Neural cell (in vitro differentiated cells): ENCODE data around the gene ACSL5. TPM values are rescaled to one million over a fixed set of nuclear protein-coding genes. Genes with fewer than 3 reads are reported as not detected.

Source experiments
- H2AFZ ChIP-seq: fragments of 200-600, 300-800 bp; sonication (generic), shearing (Covaris generic); 2 replicates; pipeline ENCODE4 v1.6.0; 2014; ENCODE audit warnings: low read depth, mild to moderate bottlenecking, antibody characterized with exemption, low read length, moderate library complexity
- H3F3A ChIP-seq: fragments of 200-600 bp; shearing (Covaris generic); 2 replicates; pipeline ENCODE4 v1.6.1; 2016; ENCODE audit warnings: mild to moderate bottlenecking, moderate library complexity, mixed read lengths, antibody characterized with exemption, low read length; ENCODE audit not compliant: insufficient read depth, poor library complexity, severe bottlenecking
- H3K27ac ChIP-seq: fragments of 200-600, 300-800 bp; sonication (generic), shearing (Covaris generic); 2 replicates; pipeline ENCODE4 v1.5.1; 2014; ENCODE audit warnings: mild to moderate bottlenecking, low read length, moderate library complexity
- H3K27me3 ChIP-seq: fragments of 300-800, 200-600 bp; sonication (generic), shearing (Covaris generic); 2 replicates; pipeline ENCODE4 v1.6.0; 2014; ENCODE audit warnings: mild to moderate bottlenecking, low read depth, low read length, moderate library complexity; ENCODE audit not compliant: insufficient read depth
- H3K36me3 ChIP-seq: fragments of 300-800, 200-600 bp; sonication (generic), shearing (Covaris generic); 2 replicates; pipeline ENCODE4 v1.5.1; 2014; ENCODE audit warnings: mild to moderate bottlenecking, antibody characterized with exemption, low read length, moderate library complexity; ENCODE audit not compliant: insufficient read depth
- H3K4me2 ChIP-seq: fragments of 300-800, 200-600 bp; sonication (generic), shearing (Covaris generic); 2 replicates; pipeline ENCODE4 v1.6.0; 2014; ENCODE audit warnings: mild to moderate bottlenecking, low read length
- H3K4me3 ChIP-seq: fragments of 300-800, 200-600 bp; sonication (generic), shearing (Covaris generic); 2 replicates; pipeline ENCODE4 v1.5.1; 2014; ENCODE audit warnings: mild to moderate bottlenecking, low read length, moderate library complexity
- H3K79me2 ChIP-seq: fragments of 200-600 bp; shearing (Covaris generic); replicated peaks from 2 replicates; pipeline ENCODE4 v1.6.0; 2014; ENCODE audit warnings: mild to moderate bottlenecking, low read length, moderate library complexity; ENCODE audit not compliant: insufficient read depth
- H3K9ac ChIP-seq: fragments of 300-800, 200-600 bp; sonication (generic), shearing (Covaris generic); 2 replicates; pipeline ENCODE4 v1.6.1; 2016; ENCODE audit warnings: mild to moderate bottlenecking, low read length, mixed read lengths
- H3K9me2 ChIP-seq: fragments of 200-600 bp; shearing (Covaris generic); 2 replicates; pipeline ENCODE4 v1.6.1; 2016; ENCODE audit warnings: mild to moderate bottlenecking, low read length, mixed read lengths; ENCODE audit not compliant: insufficient read depth
- H3K9me3 ChIP-seq: fragments of 200-600, 300-800 bp; sonication (generic), shearing (Covaris generic); 2 replicates; pipeline ENCODE4 v1.6.1; 2016; ENCODE audit warnings: mild to moderate bottlenecking, mixed run types, low read length, moderate library complexity, mixed read lengths
- H4K20me1 ChIP-seq: fragments of 200-600 bp; shearing (Covaris generic); 2 replicates; pipeline ENCODE4 v1.6.1; 2016; ENCODE audit warnings: mild to moderate bottlenecking, mixed run types; ENCODE audit not compliant: insufficient read depth
- EP300 ChIP-seq: fragments of 450-650 bp; conservative IDR thresholded peaks from 2 replicates; pipeline ENCODE4 v1.6.1; 2014; ENCODE audit warnings: antibody characterized with exemption, mild to moderate bottlenecking, moderate library complexity; ENCODE audit not compliant: poor library complexity, severe bottlenecking
- EZH2 ChIP-seq: fragments of 200-600, 300-800 bp; shearing (Covaris generic), sonication (generic); IDR thresholded peaks from 2 replicates; pipeline ENCODE4 v1.6.1; 2014; ENCODE audit warnings: antibody characterized with exemption, low read length, borderline replicate concordance, mild to moderate bottlenecking; ENCODE audit not compliant: insufficient read depth, poor library complexity, severe bottlenecking
- MXI1 ChIP-seq: fragments of 450-650 bp; conservative IDR thresholded peaks from 2 replicates; pipeline ENCODE4 v1.6.1; 2014; ENCODE audit warnings: antibody characterized with exemption, mild to moderate bottlenecking; ENCODE audit not compliant: poor library complexity, severe bottlenecking
- POLR2AphosphoS5 ChIP-seq: IDR thresholded peaks from 2 replicates; pipeline ENCODE4 v1.6.1; 2012
- RAD21 ChIP-seq: fragments of 450-650 bp; conservative IDR thresholded peaks from 2 replicates; pipeline ENCODE4 v1.6.1; 2014; ENCODE audit warnings: antibody characterized with exemption, mild to moderate bottlenecking, moderate library complexity
- SMC3 ChIP-seq: fragments of 450-650 bp; conservative IDR thresholded peaks from 2 replicates; pipeline ENCODE4 v1.6.1; 2014; ENCODE audit warnings: antibody characterized with exemption, mild to moderate bottlenecking, moderate library complexity; ENCODE audit not compliant: poor library complexity
- TAF1 ChIP-seq: IDR thresholded peaks from 2 replicates; pipeline ENCODE4 v1.6.1; 2012; ENCODE audit warnings: low read depth
- polyA plus RNA-seq: library from polyadenylated mRNA; depleted of rRNA; stranded (reverse); fragments of >200 nt; gene quantifications from 2 replicates; pipeline ENCODE4 v1.2.3, GENCODE V29; 2014
- TF ChIP-seq, protein P1 (sequence below): fragments of 450-650 bp; IDR thresholded peaks from 2 replicates; pipeline ENCODE4 v1.5.1; 2014; ENCODE audit warnings: antibody characterized with exemption, mild to moderate bottlenecking, moderate library complexity; ENCODE audit not compliant: poor library complexity, severe bottlenecking
- TF ChIP-seq, protein P2 (sequence below): IDR thresholded peaks from 2 replicates; pipeline ENCODE4 v1.6.1; 2012; ENCODE audit warnings: borderline replicate concordance

The ACSL5 gene
- polyA plus RNA-seq, 1 donor from 2014 or later: not detected

DNA sequence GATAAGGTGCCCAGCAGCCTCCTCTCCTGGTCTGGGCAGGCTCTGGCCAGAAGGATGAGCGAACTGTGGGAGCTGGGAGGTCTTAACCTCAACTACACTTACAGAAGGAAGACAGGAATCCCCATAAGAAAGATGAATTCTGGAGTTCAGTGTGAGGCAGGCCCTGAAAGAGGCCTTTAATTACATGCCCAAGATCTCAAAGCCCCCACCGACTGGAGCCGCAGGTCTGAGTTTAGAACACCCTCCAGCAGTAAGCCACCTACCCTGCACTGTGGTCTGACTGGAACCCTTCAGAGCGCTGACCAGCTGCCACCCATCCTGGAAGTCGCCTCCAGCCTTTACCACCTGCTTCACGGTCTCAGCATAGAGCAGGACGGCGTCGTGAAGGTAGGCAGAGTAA lies 28.2 kb upstream of the ACSL5 start:
- TF ChIP-seq, protein P1, sequence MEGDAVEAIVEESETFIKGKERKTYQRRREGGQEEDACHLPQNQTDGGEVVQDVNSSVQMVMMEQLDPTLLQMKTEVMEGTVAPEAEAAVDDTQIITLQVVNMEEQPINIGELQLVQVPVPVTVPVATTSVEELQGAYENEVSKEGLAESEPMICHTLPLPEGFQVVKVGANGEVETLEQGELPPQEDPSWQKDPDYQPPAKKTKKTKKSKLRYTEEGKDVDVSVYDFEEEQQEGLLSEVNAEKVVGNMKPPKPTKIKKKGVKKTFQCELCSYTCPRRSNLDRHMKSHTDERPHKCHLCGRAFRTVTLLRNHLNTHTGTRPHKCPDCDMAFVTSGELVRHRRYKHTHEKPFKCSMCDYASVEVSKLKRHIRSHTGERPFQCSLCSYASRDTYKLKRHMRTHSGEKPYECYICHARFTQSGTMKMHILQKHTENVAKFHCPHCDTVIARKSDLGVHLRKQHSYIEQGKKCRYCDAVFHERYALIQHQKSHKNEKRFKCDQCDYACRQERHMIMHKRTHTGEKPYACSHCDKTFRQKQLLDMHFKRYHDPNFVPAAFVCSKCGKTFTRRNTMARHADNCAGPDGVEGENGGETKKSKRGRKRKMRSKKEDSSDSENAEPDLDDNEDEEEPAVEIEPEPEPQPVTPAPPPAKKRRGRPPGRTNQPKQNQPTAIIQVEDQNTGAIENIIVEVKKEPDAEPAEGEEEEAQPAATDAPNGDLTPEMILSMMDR: no peak
- no peak for TF ChIP-seq EP300
- no peak for TF ChIP-seq SMC3
- TF ChIP-seq EZH2: no peak
- TF ChIP-seq POLR2AphosphoS5: no peak
- TF ChIP-seq, protein P2, sequence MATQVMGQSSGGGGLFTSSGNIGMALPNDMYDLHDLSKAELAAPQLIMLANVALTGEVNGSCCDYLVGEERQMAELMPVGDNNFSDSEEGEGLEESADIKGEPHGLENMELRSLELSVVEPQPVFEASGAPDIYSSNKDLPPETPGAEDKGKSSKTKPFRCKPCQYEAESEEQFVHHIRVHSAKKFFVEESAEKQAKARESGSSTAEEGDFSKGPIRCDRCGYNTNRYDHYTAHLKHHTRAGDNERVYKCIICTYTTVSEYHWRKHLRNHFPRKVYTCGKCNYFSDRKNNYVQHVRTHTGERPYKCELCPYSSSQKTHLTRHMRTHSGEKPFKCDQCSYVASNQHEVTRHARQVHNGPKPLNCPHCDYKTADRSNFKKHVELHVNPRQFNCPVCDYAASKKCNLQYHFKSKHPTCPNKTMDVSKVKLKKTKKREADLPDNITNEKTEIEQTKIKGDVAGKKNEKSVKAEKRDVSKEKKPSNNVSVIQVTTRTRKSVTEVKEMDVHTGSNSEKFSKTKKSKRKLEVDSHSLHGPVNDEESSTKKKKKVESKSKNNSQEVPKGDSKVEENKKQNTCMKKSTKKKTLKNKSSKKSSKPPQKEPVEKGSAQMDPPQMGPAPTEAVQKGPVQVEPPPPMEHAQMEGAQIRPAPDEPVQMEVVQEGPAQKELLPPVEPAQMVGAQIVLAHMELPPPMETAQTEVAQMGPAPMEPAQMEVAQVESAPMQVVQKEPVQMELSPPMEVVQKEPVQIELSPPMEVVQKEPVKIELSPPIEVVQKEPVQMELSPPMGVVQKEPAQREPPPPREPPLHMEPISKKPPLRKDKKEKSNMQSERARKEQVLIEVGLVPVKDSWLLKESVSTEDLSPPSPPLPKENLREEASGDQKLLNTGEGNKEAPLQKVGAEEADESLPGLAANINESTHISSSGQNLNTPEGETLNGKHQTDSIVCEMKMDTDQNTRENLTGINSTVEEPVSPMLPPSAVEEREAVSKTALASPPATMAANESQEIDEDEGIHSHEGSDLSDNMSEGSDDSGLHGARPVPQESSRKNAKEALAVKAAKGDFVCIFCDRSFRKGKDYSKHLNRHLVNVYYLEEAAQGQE: no peak
- no peak for TF ChIP-seq MXI1
- TF ChIP-seq TAF1: no peak
- no peak for TF ChIP-seq RAD21
- Histone ChIP-seq H3K9ac (no peak overlapping the region), H3F3A (no peaks in the 10 kb centered on the region), H2AFZ (no peak overlapping the region), H3K79me2 (no peaks in the 10 kb centered on the region), H3K9me2 (no peaks in the 10 kb centered on the region), H3K36me3 (no peaks in the 10 kb centered on the region), H3K27ac (no peak overlapping the region), H4K20me1 (no peaks in the 10 kb centered on the region), H3K4me3 (no peak overlapping the region), H3K27me3 (no peaks in the 10 kb centered on the region), H3K4me2 (no peak overlapping the region), H3K9me3 (no peaks in the 10 kb centered on the region)

DNA sequence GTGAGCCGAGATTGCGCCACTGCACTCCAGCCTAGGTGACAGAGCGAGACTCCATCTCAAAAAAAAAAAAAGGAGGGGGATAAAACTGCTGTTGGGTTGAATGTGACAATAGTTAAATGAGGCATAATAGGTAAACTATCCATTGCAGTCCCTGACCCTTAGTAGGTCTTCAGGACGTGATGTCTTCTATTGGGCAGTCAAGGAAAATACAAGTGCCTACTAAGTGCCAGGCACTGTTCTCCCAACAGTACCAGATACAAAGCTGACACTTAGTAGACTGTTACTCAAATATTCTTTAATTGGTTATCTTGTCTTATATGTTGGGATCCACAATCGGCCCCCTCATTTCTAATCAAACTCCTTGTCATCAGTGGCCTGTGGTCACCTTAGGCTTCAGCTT lies 27.1 kb upstream of the ACSL5 start:
- Histone ChIP-seq H3K9ac (no peak overlapping the region), H3K36me3 (no peaks in the 10 kb centered on the region), H3K4me2 (no peak overlapping the region), H4K20me1 (no peaks in the 10 kb centered on the region), H3K9me3 (no peaks in the 10 kb centered on the region), H3K9me2 (no peaks in the 10 kb centered on the region), H2AFZ (no peak overlapping the region), H3K27ac (no peak overlapping the region), H3K79me2 (no peaks in the 10 kb centered on the region), H3F3A (no peaks in the 10 kb centered on the region), H3K4me3 (no peak overlapping the region), H3K27me3 (no peaks in the 10 kb centered on the region)
- TF ChIP-seq MXI1 (no peak), TAF1 (no peak), EP300 (no peak), SMC3 (no peak), POLR2AphosphoS5 (no peak), EZH2 (no peak), RAD21 (no peak)
- TF ChIP-seq, protein P2: no peak
- TF ChIP-seq, protein P1: no peak
